Measurements from ENCODE around the gene HIPK2.

Gene HIPK2

GRCh38 chr7:139538881-139539635, 238.7 kb downstream of the HIPK2 start:
- DNase-seq (ENCODE audit: low read depth in 2 of 2) = no peak

GRCh38 chr7:139536152-139536551, 241.6 kb downstream of the HIPK2 start:
- no peak for DNase-seq (ENCODE audit: low read depth in 2 of 2)

- no peak for DNase-seq (ENCODE audit: low read depth in 2 of 2)
Measured at GRCh38 chr7:139534966-139535651, 242.7 kb downstream of the HIPK2 start.

GRCh38 chr7:139534096-139534495, 243.7 kb downstream of the HIPK2 start:
- DNase-seq (ENCODE audit: low read depth in 2 of 2) = no peak

- DNase-seq (ENCODE audit: low read depth in 2 of 2) = no peak
Measured at GRCh38 chr7:139532636-139533155, 245.1 kb downstream of the HIPK2 start.

- DNase-seq (ENCODE audit: low read depth in 2 of 2) = no peak
Measured at GRCh38 chr7:139531094-139531493, 246.7 kb downstream of the HIPK2 start.

- no peak for DNase-seq (ENCODE audit: low read depth in 2 of 2)
Measured at GRCh38 chr7:139526578-139527544, 250.9 kb downstream of the HIPK2 start.

- DNase-seq (ENCODE audit: low read depth in 2 of 2) = no peak
Measured at GRCh38 chr7:139525750-139526149, 252.0 kb downstream of the HIPK2 start.

GRCh38 chr7:139525239-139525638, 252.6 kb downstream of the HIPK2 start:
- DNase-seq (ENCODE audit: low read depth in 2 of 2) = no peak

GRCh38 chr7:139523968-139524815, 253.6 kb downstream of the HIPK2 start:
- DNase-seq (ENCODE audit: low read depth in 2 of 2) = no peak

GRCh38 chr7:139523199-139523941, 254.4 kb downstream of the HIPK2 start, which contains the start of gene CLEC2L:
TSS of gene CLEC2L (plus strand) at chr7:139523685. CDS start at chr7:139523928, 243 bp downstream.
- DNase-seq (ENCODE audit: low read depth in 2 of 2) = peak in 1 of 2 experiments; percentile 11

- no peak for DNase-seq (ENCODE audit: low read depth in 2 of 2)
Measured at GRCh38 chr7:139522830-139523198, 255.0 kb downstream of the HIPK2 start.

- no peak for DNase-seq (ENCODE audit: low read depth in 2 of 2)
Measured at GRCh38 chr7:139521439-139521838, 256.4 kb downstream of the HIPK2 start.

GRCh38 chr7:139515266-139515665, 262.5 kb downstream of the HIPK2 start:
- DNase-seq (ENCODE audit: low read depth in 2 of 2) = no peak

Data from stimulated activated CD4-positive, alpha-beta T cell treated with anti-CD3 and anti-CD28 coated beads, Interleukin-12 subunit alpha, Interleukin-12 subunit beta, amount 100 ng/mL, for 24 hours (primary cell).